ENCODE measurements around the gene HK3.

HK3 gene

DNA sequence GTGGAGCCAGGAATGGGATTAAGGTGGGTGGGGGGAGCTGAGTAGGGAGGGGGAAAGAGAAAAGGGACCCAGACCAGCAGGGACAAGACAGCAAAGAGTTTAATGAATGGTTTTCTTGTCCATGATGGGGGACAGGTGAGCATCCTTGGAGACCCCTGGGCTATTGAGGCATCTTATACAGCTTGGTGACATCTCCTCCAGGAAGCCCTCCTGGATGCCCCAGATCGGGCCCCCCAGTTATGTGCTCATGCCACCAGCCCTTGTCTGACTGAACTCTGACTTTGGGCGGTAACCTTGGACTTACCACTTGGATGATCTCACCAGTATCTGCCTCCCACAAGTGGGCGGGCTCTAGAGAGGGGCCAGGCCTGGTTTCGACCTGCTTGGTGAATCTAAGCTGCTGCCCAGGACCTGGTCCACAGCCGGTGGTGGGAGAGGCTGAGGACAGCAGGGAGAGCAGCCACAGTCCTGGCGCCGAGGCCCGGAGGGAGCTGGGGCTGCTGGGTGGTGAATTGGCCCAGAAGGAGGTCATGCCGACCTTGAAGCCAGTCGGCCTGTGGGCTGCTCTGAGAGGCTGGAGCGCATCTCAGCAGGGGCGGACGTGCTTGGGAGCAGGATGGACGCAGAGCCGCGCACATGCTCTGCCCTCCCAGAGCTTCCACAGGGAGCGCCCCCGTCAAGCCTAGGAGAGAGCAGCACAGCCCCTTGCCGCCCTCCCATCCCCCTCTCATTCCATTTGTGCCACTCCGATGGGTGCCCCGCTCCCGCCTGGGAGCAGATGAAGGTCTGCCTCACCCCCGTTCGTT, 52.6 kb downstream of the HK3 start:
- peak; percentile 54 for DNase-seq

DNA sequence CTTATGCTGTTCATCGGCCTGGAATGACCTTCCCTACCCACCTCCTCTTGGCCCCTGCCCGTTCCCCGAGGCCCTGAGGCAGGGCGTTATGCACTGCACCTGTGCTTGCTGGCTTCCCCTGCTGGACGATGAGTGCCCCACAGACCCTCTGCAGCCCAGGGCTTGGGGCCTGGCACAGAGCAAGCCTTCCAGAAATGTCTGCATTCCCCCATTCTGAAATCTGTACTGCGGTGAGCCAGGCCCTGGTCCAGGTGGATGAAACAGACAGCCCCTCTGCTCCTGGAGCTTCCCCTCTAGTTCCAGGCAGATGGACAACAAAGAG, 53.8 kb downstream of the HK3 start:
- no peak for DNase-seq

DNA sequence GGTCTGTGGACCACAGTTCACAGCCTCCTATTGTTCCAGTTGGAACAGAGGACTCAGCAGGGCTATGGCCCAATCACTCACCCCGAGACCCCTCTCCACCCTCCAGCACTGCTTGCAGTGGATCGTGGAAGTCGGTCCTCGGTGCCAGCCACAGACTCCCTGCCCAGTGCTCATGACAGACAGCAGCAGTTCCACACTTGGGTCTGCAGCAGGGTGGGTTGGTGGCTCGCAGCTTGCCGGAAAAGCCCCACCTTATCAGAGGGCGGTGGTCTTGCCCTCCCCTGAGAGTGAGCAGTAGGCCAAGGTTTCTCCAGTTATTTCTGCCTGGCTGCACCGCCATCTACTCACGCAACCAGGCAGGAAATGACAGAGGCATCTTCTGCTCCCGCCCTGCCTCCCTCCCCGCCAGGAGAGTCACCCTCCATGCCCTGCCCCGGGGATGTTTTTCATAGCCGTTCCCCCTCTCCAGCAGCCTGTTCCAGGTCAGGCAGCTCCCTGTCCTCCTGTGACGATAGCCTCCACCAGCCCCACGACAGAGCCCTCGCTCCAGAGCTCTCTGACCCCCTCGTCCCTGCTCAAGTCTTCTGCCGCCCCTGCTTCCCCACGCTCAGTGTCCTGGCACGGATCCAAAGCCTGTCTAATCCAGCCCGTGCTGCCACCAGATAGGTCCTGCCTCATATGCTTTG, 54.3 kb downstream of the HK3 start:
- no peak for DNase-seq

DNA sequence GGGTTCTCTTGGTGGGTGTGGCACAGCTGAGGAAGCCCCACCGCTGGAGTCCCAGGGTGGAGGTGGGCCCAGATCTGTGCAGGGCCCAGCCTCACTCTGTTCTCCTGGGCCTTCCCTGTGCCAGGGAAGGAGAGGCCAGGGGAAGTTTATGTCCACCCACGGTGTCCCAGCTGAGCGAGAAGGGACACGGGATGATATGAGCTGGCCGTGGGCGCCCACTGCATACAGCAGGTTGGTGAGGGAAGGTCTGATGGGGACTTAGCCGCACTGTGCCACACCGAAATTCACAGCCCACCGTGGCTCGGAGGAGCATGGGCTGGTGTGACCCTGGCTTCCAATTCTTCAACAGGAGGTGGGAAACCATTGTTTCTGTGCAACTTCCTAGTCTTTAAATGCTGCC, 54.9 kb downstream of the HK3 start:
- no peak for DNase-seq

DNA sequence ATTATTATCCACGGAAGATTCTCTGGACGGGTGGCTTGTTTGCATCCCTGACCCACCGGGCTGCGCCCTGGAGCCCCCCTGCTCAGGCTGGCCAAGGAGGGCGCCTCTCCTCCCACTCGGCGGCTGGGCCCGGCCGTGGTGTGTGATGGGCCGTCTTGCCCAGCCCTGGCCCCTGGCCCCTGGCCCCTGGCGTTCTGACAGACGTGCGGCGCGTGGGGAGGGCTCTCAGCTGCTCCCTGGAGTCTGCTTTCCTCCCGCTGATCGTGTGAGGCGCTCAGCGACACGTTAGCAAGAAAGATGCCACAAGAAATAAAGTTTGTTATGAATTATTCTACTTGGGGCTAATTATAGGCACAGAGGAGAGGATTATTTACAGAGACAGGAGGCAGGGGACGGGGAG, 55.5 kb downstream of the HK3 start:
- DNase-seq, result no peak

DNA sequence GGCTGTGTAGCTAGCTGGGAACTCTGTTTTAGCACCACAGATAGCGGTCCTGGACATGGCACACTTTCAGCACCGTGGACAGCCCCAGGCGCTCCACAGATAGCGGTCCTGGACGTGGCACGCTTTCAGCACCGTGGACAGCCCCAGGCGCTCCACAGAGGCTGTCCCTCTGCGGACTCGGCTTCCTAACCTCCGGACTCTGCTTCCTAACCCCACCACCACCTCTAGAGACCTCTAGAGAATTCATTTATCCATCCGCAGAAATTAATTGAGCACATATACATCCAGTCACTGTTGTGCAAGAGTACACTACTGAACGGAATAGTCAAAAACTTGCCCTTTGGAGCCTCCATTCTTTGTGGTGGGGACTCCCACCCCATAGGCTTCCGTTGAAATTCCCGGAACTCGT, 61.4 kb downstream of the HK3 start:
- DNase-seq, result peak; percentile 46

DNA sequence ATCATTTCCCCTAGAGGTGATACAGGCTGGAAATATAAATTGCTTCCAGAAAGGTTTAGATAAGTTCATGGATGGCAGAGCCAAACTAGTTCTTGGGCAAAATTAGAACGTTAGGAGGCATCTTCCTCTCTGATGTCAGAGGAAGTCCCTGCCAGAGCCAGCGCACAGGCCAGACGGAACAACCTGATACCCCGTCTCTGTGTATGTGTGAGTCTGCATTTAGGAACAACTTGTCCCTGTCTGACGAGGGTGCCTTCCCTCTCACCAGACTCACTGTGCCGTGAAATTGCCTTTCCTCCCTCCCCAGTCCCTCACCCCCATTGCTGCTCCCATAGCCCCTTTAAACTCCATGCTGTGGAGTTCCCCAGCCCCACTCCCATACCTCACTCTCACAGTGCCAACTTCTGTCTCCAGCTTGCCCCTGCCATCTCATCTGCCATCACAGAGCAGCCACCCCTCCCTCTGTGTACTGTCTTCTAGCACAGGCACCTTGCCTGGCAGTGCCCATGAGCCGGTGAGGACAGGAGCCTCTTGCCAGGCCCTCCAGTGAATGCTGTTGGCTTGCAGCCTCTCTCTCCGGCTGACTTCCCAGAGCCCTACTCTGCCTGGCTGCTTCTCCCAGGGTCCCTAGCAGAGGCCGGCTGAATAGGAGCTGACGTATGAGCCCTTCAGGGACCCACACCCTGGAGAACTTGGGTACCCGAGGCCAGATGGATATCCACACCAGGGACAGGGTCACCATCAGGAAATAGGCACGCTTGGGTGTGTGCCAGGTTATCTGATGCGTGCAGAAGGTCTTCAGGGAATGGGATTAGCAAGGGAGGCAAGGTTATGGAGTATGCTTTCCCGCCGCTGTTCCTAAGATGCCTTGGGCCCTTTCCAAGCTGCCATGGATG, 62.1 kb downstream of the HK3 start:
- no peak for DNase-seq

DNA sequence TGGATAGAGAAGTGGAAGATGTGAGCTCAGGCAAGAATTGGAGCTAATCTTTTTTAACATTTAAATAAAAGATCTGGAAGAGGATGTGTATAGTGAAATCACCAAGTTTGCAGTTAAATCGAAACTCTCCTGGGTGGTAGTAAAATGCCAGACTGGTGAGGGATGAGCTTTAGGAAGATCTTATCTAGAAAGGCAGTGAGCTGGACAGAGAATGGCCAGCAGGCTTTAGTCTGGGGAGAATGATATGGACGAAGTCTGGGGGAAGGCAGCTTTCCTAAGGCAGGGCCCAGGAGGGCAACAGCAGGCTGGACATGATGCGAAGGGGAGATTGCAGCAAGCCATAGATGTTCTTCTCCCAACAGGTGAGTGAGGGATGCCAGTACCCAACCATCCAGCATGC, 63.2 kb downstream of the HK3 start:
- DNase-seq, result no peak

DNA sequence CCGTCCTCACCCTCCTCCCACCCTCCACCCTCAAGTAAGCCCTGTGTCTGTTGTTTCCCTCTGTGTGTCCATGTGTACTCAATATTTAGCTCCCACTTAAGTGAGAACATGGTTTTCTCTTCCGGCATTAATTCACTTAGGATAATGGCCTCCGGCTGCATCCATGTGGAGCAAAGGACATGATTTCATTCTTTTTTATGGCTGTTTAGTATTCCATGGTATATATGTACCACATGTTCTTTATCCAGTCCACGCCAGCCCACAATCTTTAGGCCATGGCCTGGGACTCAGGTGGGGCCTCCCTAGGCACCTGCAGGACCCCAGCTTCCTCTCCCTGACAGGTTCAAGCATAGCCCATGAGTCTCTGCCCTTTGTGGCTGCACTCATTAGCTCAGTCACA, 65.9 kb downstream of the HK3 start:
- DNase-seq, result no peak

DNA sequence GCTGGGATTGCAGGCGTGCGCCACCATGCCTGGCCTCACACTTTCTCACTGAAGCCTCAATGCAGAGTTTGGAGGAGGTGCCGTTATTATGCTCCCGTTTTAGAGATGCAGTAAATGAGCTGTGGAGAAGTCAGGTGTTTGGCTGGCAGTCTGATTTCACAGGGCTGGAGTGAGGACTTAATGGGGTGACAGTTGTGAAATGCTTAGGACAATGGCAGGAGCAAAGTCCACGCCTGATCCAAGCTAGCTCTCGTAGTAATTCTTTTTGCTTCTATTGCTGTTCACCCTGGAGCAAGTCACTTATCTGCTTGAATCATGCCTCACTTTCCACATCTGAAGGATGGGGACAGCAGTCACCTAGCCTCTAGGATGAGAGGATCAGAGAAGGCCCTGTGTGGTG, 67.0 kb downstream of the HK3 start:
- no peak for DNase-seq

DNA sequence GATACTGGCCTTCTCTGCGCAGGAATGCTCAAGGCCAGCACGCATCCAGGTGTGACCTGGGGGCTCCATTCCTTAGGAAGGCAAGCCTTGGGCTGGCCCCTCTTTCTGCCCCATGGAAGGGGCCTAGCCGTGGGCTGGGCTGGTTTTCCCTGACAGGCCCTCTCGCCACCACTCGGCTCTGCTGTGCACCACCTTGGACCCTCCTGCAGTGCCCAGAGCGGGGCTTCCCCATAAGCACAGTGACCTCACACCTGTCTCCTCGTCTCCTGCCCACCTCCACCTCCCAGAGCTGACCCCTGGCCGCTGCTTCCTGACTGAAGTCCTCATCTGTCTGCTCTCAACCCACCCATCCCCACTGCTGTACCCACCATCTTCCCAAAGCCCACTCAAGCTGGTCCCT, 67.7 kb downstream of the HK3 start:
- DNase-seq, result no peak

DNA sequence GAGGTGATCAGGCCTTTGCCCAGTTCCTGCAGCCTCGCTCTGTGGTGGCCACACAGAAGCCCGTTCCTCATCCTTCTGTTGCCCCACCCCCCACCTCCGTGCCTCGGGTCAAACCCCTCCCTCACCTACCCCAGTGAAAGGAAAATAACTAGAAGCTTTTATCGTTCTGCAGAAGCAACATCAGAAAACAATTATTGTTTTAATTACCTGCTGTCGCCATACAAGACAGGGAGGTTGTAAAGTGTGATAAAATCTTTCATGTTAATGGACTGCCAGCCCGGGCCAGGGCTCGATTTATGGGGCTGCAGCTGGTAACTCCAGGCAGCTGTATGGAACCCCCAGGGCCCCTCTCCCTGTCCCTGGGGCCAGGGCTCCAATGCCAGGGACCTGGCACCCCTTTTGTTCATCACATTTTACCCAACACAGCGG, 68.1 kb downstream of the HK3 start:
- DNase-seq, result no peak
